A549 (cell line): ENCODE data around the gene USP46.

Experiments used
- CHD2 ChIP-seq: fragments of 150-350 bp; IDR thresholded peaks from 2 replicates; pipeline ENCODE4 v1.6.1; 2014; ENCODE audit warnings: low read length; ENCODE audit not compliant: partially characterized antibody
- CTCF ChIP-seq: fragments of >200 bp; sonication (Bioruptor Twin); formaldehyde crosslinking; IDR thresholded peaks from 3 replicates; pipeline ENCODE4 v1.5.1; 2016
- EP300 ChIP-seq, 2 experiments: fragments of >200 bp; sonication (Bioruptor Twin); formaldehyde crosslinking; IDR thresholded peaks; 2 replicates in 1 of 2; 3 replicates in 1 of 2; pipeline ENCODE4 v1.6.1; 2016 to 2017
- ESRRA ChIP-seq: fragments of 150-350 bp; IDR thresholded peaks from 2 replicates; pipeline ENCODE4 v1.6.1; 2014; ENCODE audit warnings: mild to moderate bottlenecking, low read length, borderline replicate concordance
- GATA3 ChIP-seq: IDR thresholded peaks from 2 replicates; pipeline ENCODE4 v1.6.1; 2012; ENCODE audit warnings: borderline replicate concordance
- JUN ChIP-seq, 2 experiments: fragments of >200 bp; sonication (Bioruptor Twin); formaldehyde crosslinking; IDR thresholded peaks; 2 replicates in 1 of 2; 3 replicates in 1 of 2; pipeline ENCODE4 v1.6.1; 2016 to 2017
- MAZ ChIP-seq: fragments of 150-350 bp; IDR thresholded peaks from 2 replicates; pipeline ENCODE4 v1.6.1; 2014; ENCODE audit warnings: antibody characterized with exemption, low read depth, low read length, borderline replicate concordance
- MYC ChIP-seq: IDR thresholded peaks from 2 replicates; pipeline ENCODE4 v1.6.1; 2012; ENCODE audit warnings: mild to moderate bottlenecking, inconsistent platforms, low read length, improper control_type of control experiment, borderline replicate concordance
- POLR2A ChIP-seq: IDR thresholded peaks from 2 replicates; pipeline ENCODE4 v1.6.1; 2012; ENCODE audit warnings: mild to moderate bottlenecking, low read length
- POLR2AphosphoS2 ChIP-seq: conservative IDR thresholded peaks from 2 replicates; pipeline ENCODE4 v1.6.1; 2012; ENCODE audit warnings: low read length, improper control_type of control experiment, inconsistent platforms
- TF ChIP-seq, protein P1 (sequence below): IDR thresholded peaks from 2 replicates; pipeline ENCODE4 v1.6.1; 2012; ENCODE audit warnings: low read depth, borderline replicate concordance
- TF ChIP-seq, protein P2 (sequence below): fragments of 450-650 bp; IDR thresholded peaks from 2 replicates; pipeline ENCODE4 v1.6.1; 2014; ENCODE audit warnings: antibody characterized with exemption
- TF ChIP-seq, protein P3 (sequence below): fragments of 200-600 bp; sonication (generic); IDR thresholded peaks from 2 replicates; pipeline ENCODE4 v1.6.1; 2016; ENCODE audit warnings: antibody characterized with exemption, mild to moderate bottlenecking, moderate library complexity

DNA sequence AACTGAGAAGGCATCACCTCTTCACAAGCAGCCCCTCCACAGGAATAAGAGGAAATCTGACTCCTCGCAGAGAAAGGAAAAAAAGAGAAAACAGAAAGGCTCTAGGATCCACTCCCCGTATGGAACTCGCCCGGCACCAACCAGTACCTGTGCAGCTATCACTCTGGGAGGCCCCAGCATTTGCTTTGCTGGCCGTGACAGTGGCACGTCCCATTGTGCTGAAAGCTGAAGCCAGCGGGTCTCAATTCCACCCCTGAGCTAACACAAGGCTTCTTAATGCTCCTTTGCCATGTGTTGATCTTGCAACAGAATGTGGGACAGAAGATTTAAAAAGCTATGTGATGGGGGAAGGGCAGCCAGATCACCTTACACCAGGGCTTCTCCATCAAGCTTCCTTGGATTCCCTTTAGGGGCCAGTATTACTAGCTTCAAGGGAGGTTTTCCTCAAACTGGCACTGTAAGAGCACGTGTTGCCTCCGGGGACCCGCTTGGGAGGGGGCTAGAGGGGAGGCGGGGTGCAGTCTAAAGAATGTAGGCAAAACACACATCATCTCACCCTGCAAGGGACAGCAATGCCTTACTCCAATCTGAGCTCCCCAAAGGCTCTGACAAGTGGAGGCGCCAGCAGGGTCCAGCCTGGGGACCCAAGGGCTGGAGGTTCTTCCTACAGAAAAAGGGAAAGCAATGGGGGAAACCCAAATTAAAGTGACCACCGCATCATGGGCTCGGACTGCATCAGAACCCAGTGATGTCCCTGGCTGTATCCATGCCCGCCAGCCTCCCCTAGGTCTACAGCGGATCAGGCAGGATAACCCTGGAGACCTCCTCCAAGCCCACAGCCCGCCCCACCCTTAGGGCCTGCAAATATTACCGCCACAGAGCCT is 1.2 kb downstream of the USP46 start:
- no peak for TF ChIP-seq CTCF
- TF ChIP-seq CHD2, result no peak
- no peak for TF ChIP-seq ESRRA
- no peak for TF ChIP-seq GATA3
- TF ChIP-seq, protein P1, sequence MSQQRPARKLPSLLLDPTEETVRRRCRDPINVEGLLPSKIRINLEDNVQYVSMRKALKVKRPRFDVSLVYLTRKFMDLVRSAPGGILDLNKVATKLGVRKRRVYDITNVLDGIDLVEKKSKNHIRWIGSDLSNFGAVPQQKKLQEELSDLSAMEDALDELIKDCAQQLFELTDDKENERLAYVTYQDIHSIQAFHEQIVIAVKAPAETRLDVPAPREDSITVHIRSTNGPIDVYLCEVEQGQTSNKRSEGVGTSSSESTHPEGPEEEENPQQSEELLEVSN, result no peak
- TF ChIP-seq POLR2A, result no peak
- TF ChIP-seq, protein P2, sequence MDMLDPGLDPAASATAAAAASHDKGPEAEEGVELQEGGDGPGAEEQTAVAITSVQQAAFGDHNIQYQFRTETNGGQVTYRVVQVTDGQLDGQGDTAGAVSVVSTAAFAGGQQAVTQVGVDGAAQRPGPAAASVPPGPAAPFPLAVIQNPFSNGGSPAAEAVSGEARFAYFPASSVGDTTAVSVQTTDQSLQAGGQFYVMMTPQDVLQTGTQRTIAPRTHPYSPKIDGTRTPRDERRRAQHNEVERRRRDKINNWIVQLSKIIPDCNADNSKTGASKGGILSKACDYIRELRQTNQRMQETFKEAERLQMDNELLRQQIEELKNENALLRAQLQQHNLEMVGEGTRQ, result no peak
- no peak for TF ChIP-seq MYC
- TF ChIP-seq EP300 (IDR thresholded peaks at IDR 0.05), result no peak
- no peak for TF ChIP-seq JUN (IDR thresholded peaks at IDR 0.05)
- no peak for TF ChIP-seq POLR2AphosphoS2
- TF ChIP-seq, protein P3, sequence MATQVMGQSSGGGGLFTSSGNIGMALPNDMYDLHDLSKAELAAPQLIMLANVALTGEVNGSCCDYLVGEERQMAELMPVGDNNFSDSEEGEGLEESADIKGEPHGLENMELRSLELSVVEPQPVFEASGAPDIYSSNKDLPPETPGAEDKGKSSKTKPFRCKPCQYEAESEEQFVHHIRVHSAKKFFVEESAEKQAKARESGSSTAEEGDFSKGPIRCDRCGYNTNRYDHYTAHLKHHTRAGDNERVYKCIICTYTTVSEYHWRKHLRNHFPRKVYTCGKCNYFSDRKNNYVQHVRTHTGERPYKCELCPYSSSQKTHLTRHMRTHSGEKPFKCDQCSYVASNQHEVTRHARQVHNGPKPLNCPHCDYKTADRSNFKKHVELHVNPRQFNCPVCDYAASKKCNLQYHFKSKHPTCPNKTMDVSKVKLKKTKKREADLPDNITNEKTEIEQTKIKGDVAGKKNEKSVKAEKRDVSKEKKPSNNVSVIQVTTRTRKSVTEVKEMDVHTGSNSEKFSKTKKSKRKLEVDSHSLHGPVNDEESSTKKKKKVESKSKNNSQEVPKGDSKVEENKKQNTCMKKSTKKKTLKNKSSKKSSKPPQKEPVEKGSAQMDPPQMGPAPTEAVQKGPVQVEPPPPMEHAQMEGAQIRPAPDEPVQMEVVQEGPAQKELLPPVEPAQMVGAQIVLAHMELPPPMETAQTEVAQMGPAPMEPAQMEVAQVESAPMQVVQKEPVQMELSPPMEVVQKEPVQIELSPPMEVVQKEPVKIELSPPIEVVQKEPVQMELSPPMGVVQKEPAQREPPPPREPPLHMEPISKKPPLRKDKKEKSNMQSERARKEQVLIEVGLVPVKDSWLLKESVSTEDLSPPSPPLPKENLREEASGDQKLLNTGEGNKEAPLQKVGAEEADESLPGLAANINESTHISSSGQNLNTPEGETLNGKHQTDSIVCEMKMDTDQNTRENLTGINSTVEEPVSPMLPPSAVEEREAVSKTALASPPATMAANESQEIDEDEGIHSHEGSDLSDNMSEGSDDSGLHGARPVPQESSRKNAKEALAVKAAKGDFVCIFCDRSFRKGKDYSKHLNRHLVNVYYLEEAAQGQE, result no peak
- TF ChIP-seq MAZ, result no peak
